Panc1 (cell line): ENCODE data around the gene LHPP. TPM values are rescaled to one million over a fixed set of nuclear protein-coding genes. Genes with fewer than 3 reads are reported as not detected.

Source experiments
- ATAC-seq: fragments of 200-7000 bp; cut with Tn5 transposase; 2 replicates; pipeline ENCODE4 v1.9.1; 2020; ENCODE audit warnings: mild to moderate bottlenecking, moderate library complexity
- BruUV-seq: library from RNA; stranded (reverse); fragments of 400-500 nt; replicated peaks from 2 replicates; lab custom pipeline; 2021; lab: Mats Ljungman, UMichigan
- CTCF ChIA-PET: fragments of 300-600 bp; sonication (Branson Sonifier 250); formaldehyde crosslinking; loops from one replicate; lab custom pipeline; 2022; ENCODE audit warnings: antibody characterized with exemption; lab: Charles Lee
- POLR2A ChIA-PET: fragments of 300-600 bp; sonication (Branson Sonifier 250); formaldehyde crosslinking; loops from one replicate; lab custom pipeline; 2022; ENCODE audit warnings: antibody characterized with exemption; lab: Charles Lee
- DNase-seq: peaks from one replicate; pipeline ENCODE4 v3.0.0-alpha.2; 2010; ENCODE audit warnings: low read depth, low spot score
- H3K27ac ChIP-seq: 2 replicates; pipeline ENCODE4 v1.5.1; 2011; ENCODE audit warnings: mild to moderate bottlenecking, low read length, inconsistent platforms
- H3K27me3 ChIP-seq: fragments of 200-500 bp; sonication (Bioruptor generic); 2 replicates; pipeline ENCODE4 v1.6.0; 2014; ENCODE audit warnings: low read length, inconsistent platforms; ENCODE audit not compliant: control insufficient read depth, insufficient read depth
- H3K36me3 ChIP-seq: fragments of 200-500 bp; sonication (Bioruptor generic); 2 replicates; pipeline ENCODE4 v1.5.1; 2014; ENCODE audit warnings: inconsistent platforms, mild to moderate bottlenecking, low read length, moderate library complexity; ENCODE audit not compliant: control insufficient read depth, insufficient read depth
- H3K4me1 ChIP-seq: 2 replicates; pipeline ENCODE4 v1.5.1; 2011; ENCODE audit warnings: inconsistent platforms, mild to moderate bottlenecking, low read length, moderate library complexity; ENCODE audit not compliant: control insufficient read depth, insufficient read depth
- H3K4me3 ChIP-seq, 2 experiments: 2 replicates each; pipeline ENCODE4 v1.5.1; 2011 to 2012; ENCODE audit warnings: low read depth in 2 of 2, low read length in 2 of 2, mild to moderate bottlenecking in 2 of 2, inconsistent platforms in 1 of 2, moderate library complexity in 1 of 2
- H3K9me3 ChIP-seq: fragments of 200-500 bp; sonication (Bioruptor generic); 2 replicates; pipeline ENCODE4 v1.5.1; 2014; ENCODE audit warnings: low read depth, mild to moderate bottlenecking, inconsistent platforms, low read length, moderate library complexity; ENCODE audit not compliant: control insufficient read depth, insufficient read depth
- POLR2AphosphoS5 ChIP-seq: IDR thresholded peaks from 2 replicates; pipeline ENCODE4 v1.6.1; 2012; ENCODE audit warnings: mild to moderate bottlenecking, low read depth, low read length, moderate library complexity
- SIN3A ChIP-seq: IDR thresholded peaks from 2 replicates; pipeline ENCODE4 v1.6.1; 2012; ENCODE audit warnings: low read depth, mild to moderate bottlenecking, low read length, moderate library complexity, borderline replicate concordance; ENCODE audit not compliant: insufficient read depth
- TCF7L2 ChIP-seq: IDR thresholded peaks from 2 replicates; pipeline ENCODE4 v1.6.1; 2011; ENCODE audit warnings: mild to moderate bottlenecking, low read depth, low read length, inconsistent platforms
- in situ Hi-C: cut with HindIII; loops from 2 replicates; pipeline ENCODE4 v1.10.0; 2016; ENCODE audit warnings: low sequenced_read_pairs, low pct_unique_long_range_greater_than_20kb
- intact Hi-C: fragments of 100-400 bp; cut with micrococcal nuclease; formaldehyde crosslinking; loops from one replicate; pipeline ENCODE4 v1.10.0; 2022; ENCODE audit not compliant: unreplicated experiment
- total RNA-seq: library from RNA; stranded (reverse); gene quantifications from one replicate; pipeline ENCODE4 v1.2.1, GENCODE V29; 2021; ENCODE audit not compliant: unreplicated experiment
- TF ChIP-seq, protein P1 (sequence below), 2 experiments: IDR thresholded peaks; 2 replicates each; pipeline ENCODE4 v1.6.1; 2011 to 2012; ENCODE audit warnings: low read depth in 2 of 2, control low read depth in 1 of 2, low read length in 1 of 2, mild to moderate bottlenecking in 1 of 2, moderate library complexity in 1 of 2; ENCODE audit not compliant: insufficient read depth in 1 of 2
- TF ChIP-seq, protein P2 (sequence below): fragments of 450-650 bp; IDR thresholded peaks from 2 replicates; pipeline ENCODE4 v1.5.1; 2017; ENCODE audit warnings: mild to moderate bottlenecking

The LHPP gene
- total RNA-seq, 1 experiment from 2014 or later: 15.0 TPM

DNA sequence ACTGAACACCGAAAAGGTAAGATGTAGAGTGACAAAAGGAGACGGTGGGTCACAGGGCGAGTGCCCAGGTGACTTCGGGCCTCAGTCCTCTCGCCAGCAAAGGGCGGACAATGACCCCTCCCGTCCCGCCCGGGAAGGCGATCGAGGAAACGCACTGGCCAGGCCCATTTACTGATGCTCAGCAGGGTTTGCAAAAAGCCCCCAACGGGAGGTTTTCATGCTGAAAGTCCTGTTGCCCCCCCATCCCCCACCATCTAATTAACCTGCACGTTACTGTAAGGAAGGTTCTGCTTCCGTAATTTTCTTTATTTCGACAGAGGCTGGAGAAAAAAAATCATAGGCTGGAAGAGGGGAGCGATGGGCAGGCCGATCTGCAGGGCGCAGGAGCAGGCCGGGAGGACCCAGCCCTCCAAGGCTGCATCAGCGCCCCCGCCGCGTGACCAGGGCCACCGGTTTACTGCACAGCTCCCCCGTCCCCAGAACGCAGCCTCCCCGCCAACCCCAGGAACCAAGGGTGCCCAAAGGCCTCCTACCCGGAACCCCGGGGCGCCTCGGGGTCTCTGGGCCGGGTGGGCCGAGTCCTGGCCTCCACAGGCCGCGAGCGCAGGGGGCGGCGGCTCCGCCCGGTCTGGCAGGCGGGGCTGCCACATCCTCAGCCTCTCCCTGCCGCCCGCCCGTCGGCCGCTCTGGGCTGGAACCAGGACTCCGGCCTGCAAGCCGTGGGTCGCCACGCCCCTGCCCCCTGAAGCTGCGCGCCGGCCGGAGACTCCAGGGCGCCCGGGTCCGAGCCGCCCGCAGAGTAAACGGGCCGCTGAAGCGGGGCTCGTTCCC lies 43.5 kb upstream of the LHPP start:
- in situ Hi-C loops: no loop called here
- DNase-seq (no peak), ATAC-seq (peak; percentile 79)
- H3K36me3 ChIP-seq: no peaks in the 10 kb centered on the region
- ChIA-PET POLR2A (interaction anchor here (0.7 kb wide), 1 partner anchor 372 kb away, joined by 3 read pairs; no protein-coding TSS in a partner anchor), CTCF (no interaction called here)
- H3K27ac ChIP-seq: peak overlapping the region; percentile 80
- intact Hi-C loops: no loop called here
- 0 out of 2 replicates have a peak, but pooled peaks have one; percentile 25 for TF ChIP-seq SIN3A
- TF ChIP-seq, protein P1, sequence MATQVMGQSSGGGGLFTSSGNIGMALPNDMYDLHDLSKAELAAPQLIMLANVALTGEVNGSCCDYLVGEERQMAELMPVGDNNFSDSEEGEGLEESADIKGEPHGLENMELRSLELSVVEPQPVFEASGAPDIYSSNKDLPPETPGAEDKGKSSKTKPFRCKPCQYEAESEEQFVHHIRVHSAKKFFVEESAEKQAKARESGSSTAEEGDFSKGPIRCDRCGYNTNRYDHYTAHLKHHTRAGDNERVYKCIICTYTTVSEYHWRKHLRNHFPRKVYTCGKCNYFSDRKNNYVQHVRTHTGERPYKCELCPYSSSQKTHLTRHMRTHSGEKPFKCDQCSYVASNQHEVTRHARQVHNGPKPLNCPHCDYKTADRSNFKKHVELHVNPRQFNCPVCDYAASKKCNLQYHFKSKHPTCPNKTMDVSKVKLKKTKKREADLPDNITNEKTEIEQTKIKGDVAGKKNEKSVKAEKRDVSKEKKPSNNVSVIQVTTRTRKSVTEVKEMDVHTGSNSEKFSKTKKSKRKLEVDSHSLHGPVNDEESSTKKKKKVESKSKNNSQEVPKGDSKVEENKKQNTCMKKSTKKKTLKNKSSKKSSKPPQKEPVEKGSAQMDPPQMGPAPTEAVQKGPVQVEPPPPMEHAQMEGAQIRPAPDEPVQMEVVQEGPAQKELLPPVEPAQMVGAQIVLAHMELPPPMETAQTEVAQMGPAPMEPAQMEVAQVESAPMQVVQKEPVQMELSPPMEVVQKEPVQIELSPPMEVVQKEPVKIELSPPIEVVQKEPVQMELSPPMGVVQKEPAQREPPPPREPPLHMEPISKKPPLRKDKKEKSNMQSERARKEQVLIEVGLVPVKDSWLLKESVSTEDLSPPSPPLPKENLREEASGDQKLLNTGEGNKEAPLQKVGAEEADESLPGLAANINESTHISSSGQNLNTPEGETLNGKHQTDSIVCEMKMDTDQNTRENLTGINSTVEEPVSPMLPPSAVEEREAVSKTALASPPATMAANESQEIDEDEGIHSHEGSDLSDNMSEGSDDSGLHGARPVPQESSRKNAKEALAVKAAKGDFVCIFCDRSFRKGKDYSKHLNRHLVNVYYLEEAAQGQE (IDR thresholded peaks at IDR 0.05; ENCODE audit: insufficient read depth in 1 of 2, low read depth in 2 of 2, low read length in 1 of 2): no peak
- TF ChIP-seq POLR2AphosphoS5: no peak
- TF ChIP-seq TCF7L2: no peak
- TF ChIP-seq, protein P2, sequence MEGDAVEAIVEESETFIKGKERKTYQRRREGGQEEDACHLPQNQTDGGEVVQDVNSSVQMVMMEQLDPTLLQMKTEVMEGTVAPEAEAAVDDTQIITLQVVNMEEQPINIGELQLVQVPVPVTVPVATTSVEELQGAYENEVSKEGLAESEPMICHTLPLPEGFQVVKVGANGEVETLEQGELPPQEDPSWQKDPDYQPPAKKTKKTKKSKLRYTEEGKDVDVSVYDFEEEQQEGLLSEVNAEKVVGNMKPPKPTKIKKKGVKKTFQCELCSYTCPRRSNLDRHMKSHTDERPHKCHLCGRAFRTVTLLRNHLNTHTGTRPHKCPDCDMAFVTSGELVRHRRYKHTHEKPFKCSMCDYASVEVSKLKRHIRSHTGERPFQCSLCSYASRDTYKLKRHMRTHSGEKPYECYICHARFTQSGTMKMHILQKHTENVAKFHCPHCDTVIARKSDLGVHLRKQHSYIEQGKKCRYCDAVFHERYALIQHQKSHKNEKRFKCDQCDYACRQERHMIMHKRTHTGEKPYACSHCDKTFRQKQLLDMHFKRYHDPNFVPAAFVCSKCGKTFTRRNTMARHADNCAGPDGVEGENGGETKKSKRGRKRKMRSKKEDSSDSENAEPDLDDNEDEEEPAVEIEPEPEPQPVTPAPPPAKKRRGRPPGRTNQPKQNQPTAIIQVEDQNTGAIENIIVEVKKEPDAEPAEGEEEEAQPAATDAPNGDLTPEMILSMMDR: no peak; the same call in 1 of the 2 replicates
- BruUV-seq: no TSS peak
- H3K9me3 ChIP-seq: no peaks in the 10 kb centered on the region
- no peaks in the 10 kb centered on the region for H3K27me3 ChIP-seq
- peak overlapping the region; percentile 64 to 79 for H3K4me3 ChIP-seq
- peaks cover 23% of the 10 kb centered on the region for H3K4me1 ChIP-seq

DNA sequence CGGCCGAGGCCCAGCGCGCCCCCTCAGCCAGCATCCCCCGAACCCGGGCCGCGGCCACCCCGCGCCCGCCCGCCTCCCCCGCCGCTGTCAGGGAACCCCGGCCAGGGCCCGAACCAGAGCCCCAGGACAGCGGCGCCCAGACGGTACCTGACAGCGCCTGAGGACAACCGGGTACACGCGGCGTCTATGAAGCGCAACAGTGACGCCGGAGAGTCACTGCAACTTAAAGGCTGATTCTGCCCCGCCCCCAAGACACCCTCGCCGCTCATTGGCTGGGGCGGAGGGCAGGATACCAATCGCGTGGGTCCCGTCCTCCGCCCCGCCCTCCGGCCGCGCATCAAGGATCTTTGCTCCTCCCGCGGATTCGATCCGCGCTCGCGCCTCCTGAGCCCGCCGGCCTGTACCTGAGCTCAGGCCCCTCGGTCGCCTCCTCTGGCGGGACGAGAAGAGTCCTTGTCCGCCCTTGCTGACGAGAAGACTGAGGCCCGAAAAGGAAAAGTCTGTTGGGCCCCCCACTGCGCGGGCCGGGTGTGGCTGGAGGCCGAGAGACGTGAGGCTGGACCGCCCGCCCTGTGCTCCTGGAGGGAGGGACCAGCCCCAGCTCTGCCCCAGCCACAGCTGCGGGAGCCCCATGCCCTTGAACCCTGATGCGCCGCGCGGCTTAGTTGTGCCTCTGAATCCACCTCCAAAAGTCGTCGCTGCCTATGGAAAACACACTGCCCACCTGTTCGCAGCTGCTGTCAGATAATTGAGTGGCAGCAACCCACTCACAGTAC lies 42.7 kb upstream of the LHPP start, which contains the start of gene OAT:
TSS of gene OAT (minus strand) at position 198 of the 776 bp plus-strand sequence. CDS start 6,752 bp downstream, outside the sequence.
- Histone ChIP-seq H3K36me3 (no peaks in the 10 kb centered on the region), H3K9me3 (no peaks in the 10 kb centered on the region), H3K27ac (peak within 1 kb of the TSS; percentile 80), H3K27me3 (0 out of 2 replicates have a peak, but pooled peaks cover 2% of the 10 kb centered on the region), H3K4me1 (peaks cover 23% of the 10 kb centered on the region), H3K4me3 (peak within 1 kb of the TSS; percentile 64 to 79)
- CTCF ChIA-PET: interaction anchor here (0.7 kb wide), 1 partner anchor 791 kb away, joined by 3 read pairs; no protein-coding TSS in a partner anchor
- peak; percentile 99 for TF ChIP-seq POLR2AphosphoS5
- peak; percentile 70 for TF ChIP-seq TCF7L2
- peak; percentile 96; the same call in 1 of the 2 replicates for TF ChIP-seq SIN3A
- TF ChIP-seq, protein P1 (IDR thresholded peaks at IDR 0.05; ENCODE audit: insufficient read depth in 1 of 2, low read depth in 2 of 2, low read length in 1 of 2): no peak
- DNase-seq (peak; percentile 71), ATAC-seq (peak; percentile 95)
- in situ Hi-C loops: no loop called here
- intact Hi-C loops: no loop called here
- POLR2A ChIA-PET: no interaction called here
- BruUV-seq: no TSS peak
